HFF-Myc (cell line): Measurements from ENCODE around the gene B4GALT6.

Experiments
- DNase-seq: peaks from one replicate; pipeline ENCODE4 v3.0.0-alpha.2; 2011; ENCODE audit warnings: low read depth; ENCODE audit errors: extremely low read depth
- H3K4me3 ChIP-seq: replicated peaks from 2 replicates; pipeline ENCODE4 v1.5.1; 2011; ENCODE audit warnings: low read depth, mild to moderate bottlenecking, control low read depth, low read length
- TF ChIP-seq, protein P1 (sequence below): IDR thresholded peaks from 2 replicates; pipeline ENCODE4 v1.5.1; 2012; ENCODE audit warnings: mild to moderate bottlenecking, low read depth, low read length, control low read depth; ENCODE audit errors: missing control alignments

B4GALT6 gene

DNA sequence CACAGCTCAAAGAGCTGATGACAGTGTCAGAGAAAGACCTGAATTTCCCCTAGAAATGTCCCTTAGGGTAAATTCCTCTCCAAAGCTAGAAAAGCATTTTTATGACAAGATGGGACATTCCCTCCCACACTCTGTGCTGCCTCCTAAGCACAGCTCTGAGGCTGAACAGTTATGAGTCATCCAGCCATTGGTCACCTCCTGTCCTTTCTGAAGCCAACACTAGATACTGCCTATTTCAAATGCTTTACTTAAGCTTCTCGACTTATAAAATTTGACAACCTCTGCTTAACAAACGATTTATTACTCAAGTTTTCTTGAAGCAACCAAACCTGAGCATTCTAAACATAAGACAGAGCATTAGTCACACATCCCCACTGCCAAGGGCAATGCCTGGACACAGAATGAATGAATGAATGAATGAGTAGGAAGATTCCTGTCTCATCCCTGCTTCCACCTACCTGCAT is 35.4 kb downstream of the B4GALT6 start:
- H3K4me3 ChIP-seq = no peak overlapping the region
- TF ChIP-seq, protein P1, sequence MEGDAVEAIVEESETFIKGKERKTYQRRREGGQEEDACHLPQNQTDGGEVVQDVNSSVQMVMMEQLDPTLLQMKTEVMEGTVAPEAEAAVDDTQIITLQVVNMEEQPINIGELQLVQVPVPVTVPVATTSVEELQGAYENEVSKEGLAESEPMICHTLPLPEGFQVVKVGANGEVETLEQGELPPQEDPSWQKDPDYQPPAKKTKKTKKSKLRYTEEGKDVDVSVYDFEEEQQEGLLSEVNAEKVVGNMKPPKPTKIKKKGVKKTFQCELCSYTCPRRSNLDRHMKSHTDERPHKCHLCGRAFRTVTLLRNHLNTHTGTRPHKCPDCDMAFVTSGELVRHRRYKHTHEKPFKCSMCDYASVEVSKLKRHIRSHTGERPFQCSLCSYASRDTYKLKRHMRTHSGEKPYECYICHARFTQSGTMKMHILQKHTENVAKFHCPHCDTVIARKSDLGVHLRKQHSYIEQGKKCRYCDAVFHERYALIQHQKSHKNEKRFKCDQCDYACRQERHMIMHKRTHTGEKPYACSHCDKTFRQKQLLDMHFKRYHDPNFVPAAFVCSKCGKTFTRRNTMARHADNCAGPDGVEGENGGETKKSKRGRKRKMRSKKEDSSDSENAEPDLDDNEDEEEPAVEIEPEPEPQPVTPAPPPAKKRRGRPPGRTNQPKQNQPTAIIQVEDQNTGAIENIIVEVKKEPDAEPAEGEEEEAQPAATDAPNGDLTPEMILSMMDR = no peak
- DNase-seq = no peak

DNA sequence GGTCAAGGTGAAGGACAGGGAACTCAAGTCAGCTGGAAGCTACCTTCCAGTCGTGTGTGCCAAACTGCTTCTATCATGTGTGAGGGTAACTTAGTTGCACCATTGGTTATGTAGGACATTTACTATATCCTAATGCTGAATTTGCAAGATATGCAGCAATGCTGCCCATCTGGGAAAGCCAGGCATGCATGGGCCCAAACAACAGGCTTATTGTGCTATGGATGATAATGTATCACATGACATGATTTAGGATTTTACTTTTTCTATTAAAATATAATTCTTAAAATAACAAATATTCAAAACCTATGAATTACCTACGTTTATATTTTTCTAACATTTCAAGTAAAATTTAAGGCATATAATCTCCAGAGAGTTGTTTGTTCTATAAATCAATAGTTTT is 35.9 kb downstream of the B4GALT6 start:
- DNase-seq = no peak
- TF ChIP-seq, protein P1 = no peak
- no peak overlapping the region for H3K4me3 ChIP-seq

DNA sequence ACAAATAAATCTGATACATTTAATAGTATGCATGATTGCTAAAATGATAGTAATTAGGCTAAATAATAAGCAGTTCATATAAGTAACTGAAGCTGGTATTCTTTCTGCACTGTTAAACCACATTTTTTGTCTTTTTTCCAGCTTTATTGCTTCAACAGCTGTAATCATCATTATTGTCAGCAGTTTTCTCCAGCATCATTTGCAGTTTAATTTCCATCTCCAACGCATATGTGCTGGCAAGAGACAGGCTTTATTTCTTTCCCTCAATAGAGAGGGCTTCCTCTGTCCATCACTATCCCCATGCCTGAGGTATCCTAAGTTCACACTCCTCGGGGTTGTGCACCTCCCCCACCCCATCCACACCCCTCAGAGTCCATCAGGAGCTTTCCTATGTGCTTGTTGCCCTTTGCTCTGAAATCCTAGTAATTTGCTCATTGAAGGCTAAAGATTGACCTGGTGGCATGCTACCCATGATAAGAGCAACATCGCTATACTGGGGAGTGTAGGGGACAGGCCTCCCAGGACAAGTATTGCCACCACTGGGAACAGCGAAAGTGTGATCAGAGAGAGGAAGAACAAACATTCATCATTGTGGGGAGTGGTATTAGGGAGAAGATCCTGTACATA is 37.1 kb downstream of the B4GALT6 start:
- DNase-seq = no peak
- TF ChIP-seq, protein P1 = no peak
- no peak overlapping the region for H3K4me3 ChIP-seq

DNA sequence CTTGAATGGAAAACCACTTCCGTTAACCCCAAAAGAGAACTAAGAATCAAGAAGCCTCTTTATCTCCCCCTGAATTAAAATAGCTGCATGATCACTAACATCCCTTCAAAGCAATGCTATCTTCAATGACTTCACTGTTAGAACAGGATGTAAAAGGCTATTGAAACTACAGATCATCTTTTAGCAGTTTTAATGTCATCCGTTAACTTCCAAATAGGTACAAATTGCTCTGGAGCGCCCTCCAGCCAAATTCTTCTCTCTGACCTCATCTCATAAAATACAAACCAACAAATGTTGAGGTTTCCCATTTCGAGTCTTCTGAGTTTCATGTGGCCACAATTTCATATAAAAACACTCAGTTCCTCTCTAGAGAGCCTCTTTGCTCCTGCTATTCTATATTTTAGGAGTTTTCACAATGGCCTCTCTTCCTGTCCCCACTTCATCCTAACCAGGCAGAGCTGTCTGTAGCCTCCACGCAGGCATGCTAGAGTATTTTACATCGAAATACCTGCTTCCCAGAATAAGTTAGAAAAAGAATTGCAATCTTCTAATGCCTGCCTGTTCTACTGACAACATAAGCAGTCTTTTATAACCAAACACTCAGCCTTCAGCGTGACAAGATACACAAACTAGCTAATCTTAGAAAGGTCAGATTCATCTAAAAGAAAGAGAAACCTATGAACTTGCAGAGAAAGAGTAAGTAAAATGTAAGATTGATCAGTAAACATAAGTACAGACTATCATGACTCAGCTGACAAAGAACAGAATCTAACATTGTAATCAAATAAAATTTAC is 37.9 kb downstream of the B4GALT6 start:
- DNase-seq = no peak
- no peak overlapping the region for H3K4me3 ChIP-seq
- TF ChIP-seq, protein P1 = no peak

DNA sequence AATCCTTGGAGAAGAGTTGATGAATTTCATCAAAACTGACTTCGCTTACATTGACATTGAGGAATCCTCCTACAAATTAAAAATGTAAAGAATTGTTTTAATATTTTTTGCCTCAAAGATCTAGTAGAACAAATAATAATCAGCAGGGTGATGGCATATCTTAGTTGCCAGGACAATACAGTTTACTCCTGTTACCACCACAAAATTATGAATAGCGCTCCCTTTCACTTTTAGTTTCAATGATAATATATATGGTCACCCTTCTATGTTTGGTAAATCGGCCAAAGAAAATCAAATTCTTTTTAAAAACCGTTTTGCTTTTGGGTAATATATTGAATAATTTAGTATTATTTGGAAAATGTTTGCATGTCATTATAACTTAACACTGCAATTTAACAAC is 39.0 kb downstream of the B4GALT6 start:
- DNase-seq = no peak
- TF ChIP-seq, protein P1 = no peak
- no peak overlapping the region for H3K4me3 ChIP-seq

DNA sequence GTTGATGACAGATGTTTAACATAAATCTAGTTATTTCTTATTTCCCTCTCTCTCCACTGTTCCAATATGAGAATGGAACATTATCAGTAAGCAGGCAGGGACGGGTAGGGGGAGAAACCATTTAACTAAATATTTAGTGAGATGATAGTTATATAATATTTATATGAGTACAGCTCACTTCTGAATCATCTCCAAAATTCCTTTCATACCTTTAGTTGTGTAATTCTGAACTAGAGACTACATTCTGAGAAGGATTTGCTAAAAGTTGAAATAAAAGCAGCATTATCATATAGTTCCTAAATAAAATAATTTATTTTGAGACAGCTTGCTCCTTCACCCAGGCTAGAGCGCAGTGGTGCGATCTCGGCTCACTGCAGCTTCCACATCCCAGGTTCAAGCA is 41.4 kb downstream of the B4GALT6 start:
- no peak for DNase-seq
- TF ChIP-seq, protein P1 = no peak
- H3K4me3 ChIP-seq = no peak overlapping the region

DNA sequence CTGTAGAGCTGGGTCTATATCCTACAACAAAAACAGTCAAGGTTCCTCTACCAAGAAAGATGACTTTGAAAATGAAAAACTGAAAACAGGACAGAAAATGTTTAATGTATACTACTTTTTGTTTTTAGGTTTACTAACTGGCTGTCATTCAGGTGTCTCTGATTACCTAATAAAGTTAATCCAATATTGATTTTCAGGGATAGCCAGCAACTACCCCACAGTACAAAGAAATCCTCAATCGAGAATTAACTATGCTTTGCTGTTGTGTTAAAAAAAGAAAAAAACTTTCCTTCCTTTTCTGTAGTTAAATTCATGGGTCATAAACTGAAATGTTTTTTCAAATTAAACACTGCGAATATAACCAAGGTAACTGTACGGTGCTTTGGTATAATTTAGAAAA is 46.9 kb downstream of the B4GALT6 start:
- no peak for DNase-seq
- no peak overlapping the region for H3K4me3 ChIP-seq
- TF ChIP-seq, protein P1 = no peak
